IPS-18a (cell line): Measurements from ENCODE around the gene SS18L1.

Source experiments
- H3K27ac ChIP-seq: one replicate; pipeline ENCODE4 v1.5.1; 2013; ENCODE audit warnings: low read length
- H3K27me3 ChIP-seq: one replicate; pipeline ENCODE4 v1.6.1; 2013; ENCODE audit warnings: mild to moderate bottlenecking, low read length; ENCODE audit not compliant: control insufficient read depth, insufficient read depth
- H3K36me3 ChIP-seq: one replicate; pipeline ENCODE4 v1.6.1; 2013; ENCODE audit warnings: low read depth, low read length; ENCODE audit not compliant: control insufficient read depth
- H3K4me1 ChIP-seq: one replicate; pipeline ENCODE4 v1.6.1; 2013; ENCODE audit warnings: low read depth, low read length; ENCODE audit not compliant: control insufficient read depth
- H3K4me3 ChIP-seq: one replicate; pipeline ENCODE4 v1.5.1; 2013; ENCODE audit warnings: low read length
- H3K9ac ChIP-seq: one replicate; pipeline ENCODE4 v1.6.1; 2013; ENCODE audit warnings: mild to moderate bottlenecking, low read length, moderate library complexity
- H3K9me3 ChIP-seq: one replicate; pipeline ENCODE4 v1.6.1; 2013; ENCODE audit warnings: low read depth, low read length; ENCODE audit not compliant: control insufficient read depth

The SS18L1 gene

DNA sequence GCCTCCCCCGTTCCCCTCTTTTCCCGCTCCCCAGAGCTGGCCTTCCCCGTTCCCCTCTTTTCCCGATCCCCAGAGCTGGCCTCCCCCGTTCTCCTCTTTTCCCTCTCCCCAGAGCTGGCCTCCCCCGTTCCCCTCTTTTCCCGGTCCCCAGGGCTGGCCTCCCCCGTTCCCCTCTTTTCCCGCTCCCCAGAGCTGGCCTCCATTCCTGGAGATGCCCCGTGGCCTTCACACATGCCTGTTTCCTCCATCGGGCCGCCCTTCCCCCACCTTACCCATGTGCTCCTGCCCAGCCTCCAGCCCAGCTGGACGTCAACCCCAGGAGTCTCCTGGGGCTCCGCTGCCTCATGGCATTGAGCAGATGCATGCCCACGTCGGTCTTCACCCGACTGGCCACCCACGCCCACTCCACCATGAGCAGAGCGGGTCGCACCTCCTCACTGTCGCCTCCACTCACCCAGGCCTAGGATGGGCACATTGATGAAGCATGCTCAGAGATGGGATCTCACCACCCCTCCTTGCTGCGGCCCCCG is 8.3 kb downstream of the SS18L1 start:
- Histone ChIP-seq H3K4me1 (peaks cover 19% of the 10 kb centered on the region), H3K4me3 (no peak overlapping the region), H3K27ac (no peak overlapping the region), H3K9ac (no peak overlapping the region), H3K36me3 (peaks cover 3% of the 10 kb centered on the region), H3K9me3 (no peaks in the 10 kb centered on the region), H3K27me3 (no peaks in the 10 kb centered on the region)

DNA sequence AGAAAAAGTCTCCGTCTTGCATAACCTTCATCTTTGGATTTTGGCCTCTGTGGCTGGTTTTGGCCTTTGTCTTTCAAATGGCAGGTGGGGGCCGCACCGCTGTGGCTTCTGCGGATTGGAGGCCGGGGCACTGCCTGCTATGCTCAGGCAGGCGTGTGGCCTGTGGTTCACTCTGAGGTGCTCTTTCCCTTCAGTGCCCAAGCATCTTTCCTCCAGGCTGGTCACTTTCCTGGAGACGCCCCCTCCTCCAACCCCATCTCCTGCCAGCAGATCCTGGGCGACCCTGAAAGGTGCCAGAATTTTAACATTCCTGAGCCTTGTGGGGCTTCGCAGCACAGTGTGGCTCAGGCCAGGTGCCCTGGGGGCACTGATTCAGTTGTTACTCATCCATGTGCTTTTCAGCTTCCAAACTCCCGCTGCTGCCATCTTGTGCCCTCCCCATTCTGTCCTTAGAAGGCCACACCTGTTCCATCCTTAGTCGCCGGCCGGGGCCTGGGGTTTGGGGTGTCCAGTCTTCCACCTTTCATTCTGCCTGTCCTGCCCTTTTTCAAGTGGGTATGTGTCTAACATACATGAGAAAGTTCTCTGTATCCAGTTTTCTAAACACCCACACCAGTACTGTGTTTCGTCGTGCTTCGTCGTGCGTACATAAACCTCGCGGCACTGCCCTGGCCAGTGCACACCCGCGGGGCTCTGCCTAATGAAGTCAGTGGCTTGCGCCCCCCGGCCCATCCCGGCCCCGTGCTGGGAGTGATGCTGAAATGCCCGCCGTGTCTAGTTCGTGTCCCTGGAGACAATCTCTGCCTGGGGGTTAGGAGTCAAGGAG is 12.1 kb downstream of the SS18L1 start:
- Histone ChIP-seq H3K27me3 (no peaks in the 10 kb centered on the region), H3K36me3 (peaks cover 6% of the 10 kb centered on the region), H3K4me1 (peaks cover 19% of the 10 kb centered on the region), H3K9me3 (no peaks in the 10 kb centered on the region), H3K9ac (no peak overlapping the region), H3K27ac (no peak overlapping the region), H3K4me3 (no peak overlapping the region)

DNA sequence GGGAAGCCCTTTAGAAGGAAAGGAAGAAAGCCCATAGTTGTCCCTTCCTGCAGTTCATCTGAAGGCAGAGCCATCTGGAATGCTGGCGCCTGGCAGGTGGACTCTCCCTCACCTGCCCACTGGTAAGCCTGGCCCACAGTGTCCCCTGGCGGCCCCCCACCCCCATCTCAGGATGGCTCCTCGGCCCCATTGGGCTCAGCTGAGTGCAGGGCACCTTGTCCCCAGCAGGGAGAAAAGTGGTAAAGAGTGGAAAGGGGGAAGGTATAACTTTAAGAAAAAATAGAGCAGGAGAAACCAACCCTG is 12.6 kb downstream of the SS18L1 start:
- H3K4me3 ChIP-seq: no peak overlapping the region
- H3K4me1 ChIP-seq: peaks cover 19% of the 10 kb centered on the region
- no peaks in the 10 kb centered on the region for H3K27me3 ChIP-seq
- H3K36me3 ChIP-seq: peaks cover 10% of the 10 kb centered on the region
- no peak overlapping the region for H3K27ac ChIP-seq
- no peaks in the 10 kb centered on the region for H3K9me3 ChIP-seq
- H3K9ac ChIP-seq: no peak overlapping the region

DNA sequence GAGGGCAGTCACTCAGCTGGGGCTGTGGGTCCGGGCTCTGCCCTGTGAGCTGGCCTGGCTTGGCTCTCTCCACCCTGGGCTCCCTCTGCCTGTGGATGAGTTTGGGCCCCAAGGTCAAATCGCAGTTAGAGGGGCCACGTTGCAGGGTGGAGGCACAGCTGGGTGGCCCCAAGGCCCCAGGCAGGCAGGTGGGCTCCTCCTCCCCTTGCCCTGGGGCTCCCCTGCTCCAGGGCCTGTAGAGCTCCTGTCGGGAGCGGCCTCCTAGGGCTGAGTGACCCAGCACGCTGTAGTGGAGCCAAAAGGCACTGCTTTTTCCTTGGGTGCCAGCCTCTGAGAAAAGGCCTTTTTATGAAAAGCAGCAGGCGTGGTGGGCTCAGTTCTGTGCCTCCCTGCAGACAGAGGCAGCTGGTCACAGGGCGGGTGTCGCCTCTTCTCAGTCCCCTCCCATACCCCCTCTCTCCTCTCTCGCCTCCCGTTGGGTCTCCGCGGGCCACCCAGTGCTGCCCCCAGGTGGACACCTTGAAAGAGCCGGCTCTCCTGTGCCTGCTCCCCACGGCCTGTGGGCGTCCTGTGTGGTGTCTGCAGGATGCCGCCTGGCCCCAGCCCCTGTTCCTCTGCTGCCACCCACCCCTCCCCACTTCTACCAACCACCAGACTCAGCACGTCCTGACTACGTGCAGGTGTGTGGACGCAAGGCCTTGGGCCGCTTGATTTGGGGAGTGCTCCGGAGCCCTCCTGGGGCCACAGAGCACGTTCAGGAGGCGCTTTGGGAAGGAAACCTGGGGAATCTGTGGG is 13.2 kb downstream of the SS18L1 start:
- peaks cover 19% of the 10 kb centered on the region for H3K4me1 ChIP-seq
- H3K9me3 ChIP-seq: no peaks in the 10 kb centered on the region
- no peak overlapping the region for H3K9ac ChIP-seq
- H3K4me3 ChIP-seq: no peak overlapping the region
- no peaks in the 10 kb centered on the region for H3K27me3 ChIP-seq
- H3K27ac ChIP-seq: no peak overlapping the region
- peaks cover 16% of the 10 kb centered on the region for H3K36me3 ChIP-seq

DNA sequence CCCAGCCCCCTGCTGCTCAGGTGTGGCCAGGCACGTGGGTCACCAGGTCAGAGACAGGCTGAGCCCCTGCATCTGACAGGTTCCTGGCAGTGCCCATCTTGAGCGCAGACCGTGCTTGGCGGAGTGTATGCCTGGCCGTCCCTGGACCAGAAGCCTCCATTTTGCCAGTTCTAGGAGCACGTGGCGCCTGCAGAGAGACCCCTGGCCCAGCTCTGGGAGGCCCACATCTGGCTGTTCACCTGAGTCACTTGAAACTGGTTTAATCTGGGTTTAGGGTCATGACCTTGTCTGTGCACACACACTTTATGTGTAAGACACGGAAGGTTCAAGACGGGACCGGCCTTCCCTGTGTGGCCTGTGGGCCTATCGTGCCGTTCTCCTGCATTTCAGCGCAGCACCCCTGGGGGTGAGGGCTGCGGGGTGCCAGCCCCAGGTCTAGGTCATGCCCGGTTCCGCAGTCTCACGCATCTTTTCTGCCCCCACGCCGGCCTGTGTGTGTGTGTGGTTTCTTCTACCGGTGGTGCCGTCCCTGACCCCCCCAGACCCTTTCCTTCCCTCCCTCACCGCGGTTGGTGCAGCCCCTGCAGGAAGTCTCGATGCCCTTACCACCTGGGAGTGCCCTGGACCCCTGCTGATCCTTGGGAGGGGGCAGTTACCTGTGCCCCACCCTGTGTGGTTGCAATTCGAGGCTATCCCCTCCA is 14.0 kb downstream of the SS18L1 start:
- no peak overlapping the region for H3K4me3 ChIP-seq
- no peaks in the 10 kb centered on the region for H3K9me3 ChIP-seq
- H3K27ac ChIP-seq: no peak overlapping the region
- peaks cover 19% of the 10 kb centered on the region for H3K4me1 ChIP-seq
- H3K27me3 ChIP-seq: no peaks in the 10 kb centered on the region
- peaks cover 15% of the 10 kb centered on the region for H3K36me3 ChIP-seq
- H3K9ac ChIP-seq: no peak overlapping the region

DNA sequence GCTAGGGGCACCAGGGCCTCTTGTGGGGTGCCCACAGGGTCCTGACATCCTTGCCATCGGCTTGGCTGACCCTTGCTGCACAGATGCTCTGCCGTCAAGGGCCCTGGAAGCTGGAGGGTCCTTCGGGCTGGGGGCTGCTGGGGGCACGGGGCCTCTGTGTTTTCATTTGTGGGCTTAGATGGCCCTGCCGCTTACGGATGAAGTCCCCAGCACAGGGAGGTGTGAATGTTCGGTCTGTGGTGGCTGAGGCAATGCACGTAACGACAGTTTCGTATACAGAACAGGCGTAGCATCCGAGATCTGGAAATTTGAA is 14.5 kb downstream of the SS18L1 start:
- H3K9ac ChIP-seq: no peak overlapping the region
- H3K27ac ChIP-seq: no peak overlapping the region
- peaks cover 19% of the 10 kb centered on the region for H3K4me1 ChIP-seq

DNA sequence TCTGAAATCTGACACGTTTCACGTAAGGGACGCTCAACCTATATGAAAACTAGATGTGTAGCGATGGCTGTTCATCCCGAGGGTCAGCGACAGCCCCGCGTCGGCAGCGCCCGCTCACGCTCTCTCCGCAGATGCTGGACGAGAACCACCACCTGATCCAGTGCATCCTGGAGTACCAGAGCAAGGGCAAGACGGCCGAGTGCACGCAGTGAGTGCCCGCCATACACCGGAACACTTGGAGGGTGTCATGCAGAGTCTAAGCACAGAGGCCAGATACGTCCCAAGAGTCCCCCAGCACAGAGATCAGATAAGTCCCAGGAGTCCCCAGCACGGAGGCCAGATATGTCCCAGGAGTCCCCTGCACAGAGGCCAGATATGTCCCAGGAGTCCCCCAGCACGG is 15.0 kb downstream of the SS18L1 start:
- H3K36me3 ChIP-seq: peaks cover 17% of the 10 kb centered on the region
- H3K9ac ChIP-seq: no peak overlapping the region

More for the DNA sequence above, 14.5 kb downstream of the SS18L1 start:
- peaks cover 17% of the 10 kb centered on the region for H3K36me3 ChIP-seq
- H3K9me3 ChIP-seq: no peaks in the 10 kb centered on the region
- no peaks in the 10 kb centered on the region for H3K27me3 ChIP-seq
- H3K4me3 ChIP-seq: no peak overlapping the region

DNA sequence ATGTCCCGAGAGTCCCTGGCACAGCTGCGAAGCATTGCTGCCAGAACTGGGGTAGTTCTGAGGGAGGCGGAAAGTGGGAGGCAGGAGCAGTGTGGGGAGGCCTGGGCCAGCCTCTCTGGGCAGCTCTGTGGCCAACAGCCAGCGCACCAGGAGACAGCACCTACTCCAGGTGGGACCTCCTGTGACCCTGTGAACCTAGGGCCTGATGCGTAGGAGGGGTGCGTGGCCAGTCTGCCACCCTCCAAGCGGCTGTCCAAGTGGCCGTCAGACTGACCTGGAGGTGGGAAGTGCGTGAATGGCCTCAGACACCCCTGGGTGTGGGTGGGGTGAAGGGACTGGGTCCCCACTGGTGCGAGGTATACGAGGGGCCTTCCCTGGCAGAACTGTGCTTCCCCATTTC is 15.5 kb downstream of the SS18L1 start:
- no peak overlapping the region for H3K9ac ChIP-seq
- no peak overlapping the region for H3K27ac ChIP-seq
- peaks cover 19% of the 10 kb centered on the region for H3K4me1 ChIP-seq
- no peak overlapping the region for H3K4me3 ChIP-seq
- no peaks in the 10 kb centered on the region for H3K9me3 ChIP-seq
- H3K27me3 ChIP-seq: no peaks in the 10 kb centered on the region
- peaks cover 19% of the 10 kb centered on the region for H3K36me3 ChIP-seq

More for the DNA sequence above, 15.0 kb downstream of the SS18L1 start:
- no peaks in the 10 kb centered on the region for H3K27me3 ChIP-seq
- H3K4me1 ChIP-seq: peaks cover 19% of the 10 kb centered on the region
- no peak overlapping the region for H3K27ac ChIP-seq
- H3K4me3 ChIP-seq: no peak overlapping the region
- H3K9me3 ChIP-seq: no peaks in the 10 kb centered on the region

DNA sequence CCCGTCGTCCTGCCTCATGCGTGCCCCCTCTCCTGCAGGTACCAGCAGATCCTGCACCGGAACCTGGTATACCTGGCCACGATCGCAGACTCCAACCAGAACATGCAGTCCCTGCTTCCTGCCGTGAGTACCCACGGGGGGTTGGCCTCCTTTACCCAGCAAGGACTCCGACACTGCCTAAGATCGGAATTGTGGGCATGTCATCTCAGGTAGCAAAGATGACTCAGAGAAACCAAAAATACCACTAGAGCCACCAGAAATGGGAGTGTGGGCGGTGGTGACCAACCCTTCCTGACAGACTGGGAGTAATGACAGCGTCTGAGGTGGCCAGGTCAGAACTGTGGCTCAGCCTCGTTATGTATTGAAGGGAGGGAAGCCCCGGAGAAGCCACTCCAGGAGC is 16.3 kb downstream of the SS18L1 start:
- H3K9me3 ChIP-seq: no peaks in the 10 kb centered on the region
- peaks cover 26% of the 10 kb centered on the region for H3K36me3 ChIP-seq
- H3K4me3 ChIP-seq: no peak overlapping the region
- H3K4me1 ChIP-seq: peaks cover 16% of the 10 kb centered on the region
- no peak overlapping the region for H3K27ac ChIP-seq
- H3K27me3 ChIP-seq: no peaks in the 10 kb centered on the region
- no peak overlapping the region for H3K9ac ChIP-seq

DNA sequence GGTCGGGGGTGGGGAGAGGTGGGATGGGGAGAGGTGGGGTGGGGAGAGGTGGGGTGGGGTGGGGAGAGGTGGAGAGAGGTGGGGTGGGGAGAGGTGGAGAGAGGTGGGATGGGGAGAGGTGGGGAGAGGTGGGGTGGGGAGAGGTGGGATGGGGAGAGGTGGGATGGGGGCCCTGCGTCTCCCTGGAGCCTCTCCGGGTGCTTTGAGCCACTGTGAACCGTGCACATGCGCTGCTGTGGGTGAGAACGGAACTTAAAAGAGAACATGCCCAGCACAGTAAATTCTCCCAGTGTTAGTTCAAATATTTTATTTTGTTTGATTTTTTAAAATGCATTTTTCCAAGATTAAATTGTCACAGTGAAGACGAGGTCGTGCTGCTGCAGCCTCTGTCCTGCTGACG is 16.7 kb downstream of the SS18L1 start:
- Histone ChIP-seq H3K36me3 (peaks cover 31% of the 10 kb centered on the region), H3K27ac (no peak overlapping the region), H3K4me1 (peaks cover 13% of the 10 kb centered on the region), H3K4me3 (no peak overlapping the region), H3K9me3 (no peaks in the 10 kb centered on the region), H3K27me3 (no peaks in the 10 kb centered on the region), H3K9ac (no peak overlapping the region)

DNA sequence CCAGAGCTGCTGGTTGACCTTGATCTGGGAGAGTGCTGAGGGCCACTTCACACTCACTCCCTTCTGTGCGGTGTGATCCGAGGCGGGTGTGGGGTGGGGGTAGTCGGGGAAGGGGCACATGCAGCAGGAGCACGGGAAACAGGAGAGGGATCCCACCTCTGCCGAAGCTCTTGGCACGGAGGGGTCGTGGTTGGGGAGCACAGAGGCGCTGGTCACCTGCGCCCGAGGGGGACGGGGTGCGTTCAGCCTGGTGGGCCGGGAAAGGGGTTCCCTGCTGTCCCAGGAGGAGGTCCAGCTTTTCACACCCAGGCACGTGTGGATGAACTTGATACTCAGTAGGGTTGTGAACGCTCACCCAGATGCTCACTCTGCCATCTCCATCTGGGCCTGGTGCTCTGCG is 17.3 kb downstream of the SS18L1 start:
- Histone ChIP-seq H3K36me3 (peaks cover 36% of the 10 kb centered on the region), H3K9ac (no peak overlapping the region), H3K4me3 (no peak overlapping the region), H3K9me3 (no peaks in the 10 kb centered on the region), H3K27ac (no peak overlapping the region), H3K4me1 (peaks cover 8% of the 10 kb centered on the region), H3K27me3 (no peaks in the 10 kb centered on the region)
